Left colon (tissue), 2 donors: ENCODE measurements around the gene POLR2L. TPM values are rescaled to one million over a fixed set of nuclear protein-coding genes. Genes with fewer than 3 reads are reported as not detected.

Experiments
- ATAC-seq: fragments of 200-7000 bp; cut with Tn5 transposase; one replicate; pipeline ENCODE4 v1.9.1; 2020; ENCODE audit warnings: mild to moderate bottlenecking, moderate library complexity
- DNase-seq, 2 donors: peaks; one replicate each; pipeline ENCODE4 v3.0.0-alpha.2; 2020
- intact Hi-C, 2 donors: fragments of 100-400 bp; cut with DNase I in 1 of 2; cut with micrococcal nuclease in 1 of 2; formaldehyde crosslinking; loops; one replicate each; pipeline versions ENCODE4 v1.11.2 to v1.14.0; 2022; cut with DNase I, micrococcal nuclease
- total RNA-seq, 2 donors: library from RNA; stranded (reverse); fragmentation: NEBNext Ultra II Directional; extraction: Animal tissue kit (Norgen Biotek cat#: 25700); gene quantifications; one replicate each; pipeline ENCODE4 v1.2.1, GENCODE V29; 2021
- donor health status: DM: no; HTN: no; CAD: no.
- donor health status: DM: yes; HTN: yes; CAD: no.

Gene POLR2L
- total RNA-seq, 2 donors from 2014 or later = 79.4 to 83.1 TPM

GRCh38 chr11:803770-804598, 38.3 kb downstream of the POLR2L start:
- ATAC-seq (no peak), DNase-seq (no peak)
- intact Hi-C loops = no loop called here

GRCh38 chr11:803467-803742, 38.9 kb downstream of the POLR2L start:
- DNase-seq (no peak), ATAC-seq (no peak)
- intact Hi-C loops = no loop called here

- no peak for DNase-seq
- intact Hi-C loops = no loop called here
- ATAC-seq = no peak
Measured at GRCh38 chr11:802693-803466, 39.4 kb downstream of the POLR2L start.

GRCh38 chr11:802018-802617, 40.2 kb downstream of the POLR2L start:
- intact Hi-C loops = no loop called here
- DNase-seq (no peak), ATAC-seq (no peak)

GRCh38 chr11:801097-801780, 41.1 kb downstream of the POLR2L start:
- intact Hi-C loops = no loop called here
- ATAC-seq (no peak), DNase-seq (no peak)

GRCh38 chr11:800473-800872, 41.9 kb downstream of the POLR2L start:
- intact Hi-C loops = no loop called here
- ATAC-seq (no peak), DNase-seq (no peak)

GRCh38 chr11:799641-800316, 42.5 kb downstream of the POLR2L start:
- DNase-seq (no peak), ATAC-seq (no peak)
- intact Hi-C loops = no loop called here

- intact Hi-C loops = no loop called here
- ATAC-seq (peak; percentile 65), DNase-seq (peak in 1 of 2 donors; percentile 87)
Measured at GRCh38 chr11:798093-798713, 44.1 kb downstream of the POLR2L start, which contains the start of gene SLC25A22. SLC25A22 (minus strand) TSS chr11:798281; CDS start chr11:795006, 3,275 bp downstream.

- peak; percentile 81 to 89 for DNase-seq
- peak; percentile 51 for ATAC-seq
- intact Hi-C loops = no loop called here
Measured at GRCh38 chr11:797296-798092, 44.8 kb downstream of the POLR2L start.

- intact Hi-C loops = no loop called here
- DNase-seq = peak in 1 of 2 donors; percentile 46
- ATAC-seq = peak; percentile 12
Measured at GRCh38 chr11:796565-797295, 45.6 kb downstream of the POLR2L start.

GRCh38 chr11:795634-796564, 46.4 kb downstream of the POLR2L start:
- peak; percentile 53 for ATAC-seq
- intact Hi-C loops = no loop called here

GRCh38 chr11:794766-795633, 47.3 kb downstream of the POLR2L start:
- intact Hi-C loops = no loop called here
- DNase-seq (peak; percentile 59 to 60), ATAC-seq (peak; percentile 28)

More at GRCh38 chr11:795634-796564, 46.4 kb downstream of the POLR2L start:
- peak; percentile 76 to 85 for DNase-seq

GRCh38 chr11:794013-794765, 48.1 kb downstream of the POLR2L start:
- DNase-seq = no peak
- intact Hi-C loops = no loop called here
- no peak for ATAC-seq

GRCh38 chr11:793556-793955, 48.8 kb downstream of the POLR2L start:
- intact Hi-C loops = no loop called here
- ATAC-seq = no peak

More at GRCh38 chr11:793556-793955, 48.8 kb downstream of the POLR2L start:
- DNase-seq = no peak
